Measurements from ENCODE around the gene MCTP1.

Gene MCTP1

DNA sequence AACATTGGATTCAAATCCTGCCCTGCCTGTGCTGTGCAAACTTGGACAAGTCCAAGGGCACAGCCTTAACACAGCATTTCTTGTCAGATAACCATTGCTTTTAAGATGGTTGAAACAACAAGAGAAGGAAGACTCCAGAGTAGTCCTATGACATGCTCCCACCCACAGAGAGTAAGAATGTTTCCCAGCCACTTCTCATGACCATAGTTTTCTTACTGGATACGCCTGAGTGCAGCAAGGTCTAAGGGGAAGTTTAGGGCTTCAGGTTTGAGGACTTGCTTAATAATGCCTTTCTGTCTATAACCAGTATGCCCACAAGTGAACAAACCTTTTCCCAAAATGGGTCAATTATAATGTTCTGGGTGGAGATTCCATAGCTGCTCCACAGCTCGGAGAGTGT is 540.0 kb downstream of the MCTP1 start:
- Histone ChIP-seq H3K36me3 (ENCODE audit: control insufficient read depth, low read length) (no peaks in the 10 kb centered on the region), H3K79me2 (ENCODE audit: control insufficient read depth, low read length) (no peaks in the 10 kb centered on the region), H3K27ac (ENCODE audit: low read depth, low read length) (no peak overlapping the region), H3K4me2 (ENCODE audit: low read length) (no peak overlapping the region), H3K4me3 (ENCODE audit: low read length) (no peak overlapping the region), H3K27me3 (ENCODE audit: control insufficient read depth, low read length) (no peaks in the 10 kb centered on the region), H4K20me1 (ENCODE audit: control insufficient read depth, insufficient read depth, low read depth, low read length) (no peaks in the 10 kb centered on the region), H3K9me2 (replicated peaks; ENCODE audit: control insufficient read depth, low read length) (no peaks in the 10 kb centered on the region), H3F3A (ENCODE audit: control insufficient read depth, insufficient read depth) (no peaks in the 10 kb centered on the region), H3K9me3 (ENCODE audit: control insufficient read depth, insufficient read depth, low read length) (no peaks in the 10 kb centered on the region), H3K4me1 (ENCODE audit: control insufficient read depth, low read length) (peaks cover 39% of the 10 kb centered on the region)
- TF ChIP-seq, protein P1, sequence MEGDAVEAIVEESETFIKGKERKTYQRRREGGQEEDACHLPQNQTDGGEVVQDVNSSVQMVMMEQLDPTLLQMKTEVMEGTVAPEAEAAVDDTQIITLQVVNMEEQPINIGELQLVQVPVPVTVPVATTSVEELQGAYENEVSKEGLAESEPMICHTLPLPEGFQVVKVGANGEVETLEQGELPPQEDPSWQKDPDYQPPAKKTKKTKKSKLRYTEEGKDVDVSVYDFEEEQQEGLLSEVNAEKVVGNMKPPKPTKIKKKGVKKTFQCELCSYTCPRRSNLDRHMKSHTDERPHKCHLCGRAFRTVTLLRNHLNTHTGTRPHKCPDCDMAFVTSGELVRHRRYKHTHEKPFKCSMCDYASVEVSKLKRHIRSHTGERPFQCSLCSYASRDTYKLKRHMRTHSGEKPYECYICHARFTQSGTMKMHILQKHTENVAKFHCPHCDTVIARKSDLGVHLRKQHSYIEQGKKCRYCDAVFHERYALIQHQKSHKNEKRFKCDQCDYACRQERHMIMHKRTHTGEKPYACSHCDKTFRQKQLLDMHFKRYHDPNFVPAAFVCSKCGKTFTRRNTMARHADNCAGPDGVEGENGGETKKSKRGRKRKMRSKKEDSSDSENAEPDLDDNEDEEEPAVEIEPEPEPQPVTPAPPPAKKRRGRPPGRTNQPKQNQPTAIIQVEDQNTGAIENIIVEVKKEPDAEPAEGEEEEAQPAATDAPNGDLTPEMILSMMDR (IDR thresholded peaks at IDR 0.05; ENCODE audit: low read depth, low read length, poor library complexity, severe bottlenecking): no peak
- TF ChIP-seq EZH2phosphoT487 (IDR thresholded peaks at IDR 0.05; ENCODE audit: borderline replicate concordance, low read length): no peak

- TF ChIP-seq, protein P1 (IDR thresholded peaks at IDR 0.05; ENCODE audit: low read depth, low read length, poor library complexity, severe bottlenecking): no peak
- TF ChIP-seq EZH2phosphoT487 (IDR thresholded peaks at IDR 0.05; ENCODE audit: borderline replicate concordance, low read length): no peak
- H3K27me3 ChIP-seq (ENCODE audit: control insufficient read depth, low read length): no peaks in the 10 kb centered on the region
- H3K4me2 ChIP-seq (ENCODE audit: low read length): no peak overlapping the region
- no peak overlapping the region for H3K4me3 ChIP-seq (ENCODE audit: low read length)
- H3K9me2 ChIP-seq (replicated peaks; ENCODE audit: control insufficient read depth, low read length): no peaks in the 10 kb centered on the region
- no peaks in the 10 kb centered on the region for H3K36me3 ChIP-seq (ENCODE audit: control insufficient read depth, low read length)
- H3K4me1 ChIP-seq (ENCODE audit: control insufficient read depth, low read length): peaks cover 27% of the 10 kb centered on the region
- H3K79me2 ChIP-seq (ENCODE audit: control insufficient read depth, low read length): no peaks in the 10 kb centered on the region
- H3F3A ChIP-seq (ENCODE audit: control insufficient read depth, insufficient read depth): no peaks in the 10 kb centered on the region
- no peak overlapping the region for H3K27ac ChIP-seq (ENCODE audit: low read depth, low read length)
- H4K20me1 ChIP-seq (ENCODE audit: control insufficient read depth, insufficient read depth, low read depth, low read length): no peaks in the 10 kb centered on the region
- no peaks in the 10 kb centered on the region for H3K9me3 ChIP-seq (ENCODE audit: control insufficient read depth, insufficient read depth, low read length)
Observed at GRCh38 chr5:94742852-94743251, 542.0 kb downstream of the MCTP1 start.

- no peaks in the 10 kb centered on the region for H3K36me3 ChIP-seq (ENCODE audit: control insufficient read depth, low read length)
- no peak for TF ChIP-seq EZH2phosphoT487 (IDR thresholded peaks at IDR 0.05; ENCODE audit: borderline replicate concordance, low read length)
- TF ChIP-seq, protein P1 (IDR thresholded peaks at IDR 0.05; ENCODE audit: low read depth, low read length, poor library complexity, severe bottlenecking): no peak
- no peaks in the 10 kb centered on the region for H3K27me3 ChIP-seq (ENCODE audit: control insufficient read depth, low read length)
- H4K20me1 ChIP-seq (ENCODE audit: control insufficient read depth, insufficient read depth, low read depth, low read length): no peaks in the 10 kb centered on the region
- no peak overlapping the region for H3K27ac ChIP-seq (ENCODE audit: low read depth, low read length)
- H3F3A ChIP-seq (ENCODE audit: control insufficient read depth, insufficient read depth): no peaks in the 10 kb centered on the region
- H3K9me2 ChIP-seq (replicated peaks; ENCODE audit: control insufficient read depth, low read length): no peaks in the 10 kb centered on the region
- H3K4me3 ChIP-seq (ENCODE audit: low read length): no peak overlapping the region
- H3K4me1 ChIP-seq (ENCODE audit: control insufficient read depth, low read length): peaks cover 5% of the 10 kb centered on the region; the same call in 1 of the 2 replicates
- H3K79me2 ChIP-seq (ENCODE audit: control insufficient read depth, low read length): no peaks in the 10 kb centered on the region
- H3K9me3 ChIP-seq (ENCODE audit: control insufficient read depth, insufficient read depth, low read length): no peaks in the 10 kb centered on the region
- H3K4me2 ChIP-seq (ENCODE audit: low read length): no peak overlapping the region
Observed at GRCh38 chr5:94740286-94740685, 544.6 kb downstream of the MCTP1 start.
